Esophagus muscularis mucosa (tissue), 4 donors: ENCODE data around the gene DNLZ. TPM values are rescaled to one million over a fixed set of nuclear protein-coding genes. Genes with fewer than 3 reads are reported as not detected.

Experiments used
- DNase-seq: peaks from one replicate; pipeline ENCODE4 v3.0.0-alpha.2; 2017; ENCODE audit errors: extremely low spot score
- H3K27ac ChIP-seq, 4 donors: fragments of 200-600 bp; sonication (generic); replicated peaks in 1 of 4; 1 replicate in 3 of 4; 2 replicates in 1 of 4; pipeline ENCODE4 v1.5.1; 2016 to 2019; ENCODE audit warnings: mild to moderate bottlenecking in 1 of 4
- H3K27me3 ChIP-seq, 4 donors: fragments of 200-600 bp; sonication (generic); one replicate each; pipeline versions ENCODE4 v1.5.1 to v1.6.0; 2016 to 2019
- H3K36me3 ChIP-seq, 4 donors: fragments of 200-600 bp; sonication (generic); one replicate each; pipeline ENCODE4 v1.5.1; 2016 to 2019
- H3K4me1 ChIP-seq, 4 donors: fragments of 200-600 bp; sonication (generic); one replicate each; pipeline ENCODE4 v1.5.1; 2016 to 2019
- H3K4me3 ChIP-seq, 4 donors: fragments of 200-600 bp; sonication (generic); 1 replicate in 2 of 4; 2 replicates in 2 of 4; pipeline ENCODE4 v1.5.1; 2016 to 2019; ENCODE audit warnings: mild to moderate bottlenecking in 4 of 4, moderate library complexity in 1 of 4
- H3K9me3 ChIP-seq, 4 donors: fragments of 200-600 bp; sonication (generic); 1 replicate in 3 of 4; 2 replicates in 1 of 4; pipeline ENCODE4 v1.5.1; 2016 to 2019
- CTCF ChIP-seq, 3 experiments: fragments of 200-600 bp in 2 of 3; fragments of 450-650 bp in 1 of 3; sonication (generic) in 2 of 3; IDR thresholded peaks; one replicate each; pipeline ENCODE4 v1.5.1; 2017 to 2019; ENCODE audit warnings: antibody characterized with exemption in 3 of 3, mild to moderate bottlenecking in 2 of 3, moderate library complexity in 1 of 3
- EP300 ChIP-seq: sonication (generic); formaldehyde crosslinking; IDR thresholded peaks from one replicate; pipeline ENCODE4 v1.6.1; 2017; ENCODE audit warnings: antibody characterized with exemption
- POLR2A ChIP-seq: fragments of 450-650 bp; IDR thresholded peaks from one replicate; pipeline ENCODE4 v1.6.1; 2017; ENCODE audit warnings: antibody characterized with exemption, moderate library complexity, mild to moderate bottlenecking, low read depth
- POLR2AphosphoS5 ChIP-seq, 2 donors: sonication (generic); formaldehyde crosslinking; IDR thresholded peaks; one replicate each; pipeline ENCODE4 v1.6.1; 2017; ENCODE audit warnings: antibody characterized with exemption in 2 of 2
- WGBS: methylation state at CpG from one replicate; pipeline ENCODE4 v1.1.5; 2018; 5-methylcytosine and 5-hydroxymethylcytosine counted together
- intact Hi-C: fragments of 100-400 bp; cut with DNase I; formaldehyde crosslinking; loops from one replicate; pipeline ENCODE4 v1.15.1; 2023
- total RNA-seq, 4 donors: library from RNA; depleted of rRNA; stranded (reverse); fragments of >200 nt; gene quantifications; one replicate each; pipeline versions ENCODE4 v1.1.0 to v1.2.1, GENCODE V29; 2016

Gene DNLZ
- total RNA-seq, 4 donors from 2014 or later = 29.5 to 41.3 (median 35.8) TPM

GRCh38 chr9:136327304-136327974, 36.1 kb downstream of the DNLZ start, which contains the start of gene GPSM1:
Gene GPSM1, plus strand, starts transcription at chr9:136327539. Its CDS starts 157 bp downstream, at chr9:136327696.
- Histone ChIP-seq H3K4me1 (peaks cover 32 to 50% (median 45%) of the 10 kb centered on the region in 4 donors), H3K4me3 (peak within 1 kb of the TSS; percentile 78 to 90 (median 81)), H3K27me3 (no peaks in the 10 kb centered on the region), H3K27ac (peak within 1 kb of the TSS; percentile 76 to 79 (median 76)), H3K36me3 (peaks cover 0 to 12% (median 0%) of the 10 kb centered on the region in 4 donors), H3K9me3 (no peaks in the 10 kb centered on the region)
- intact Hi-C loops = no loop called here
- TF ChIP-seq POLR2AphosphoS5 (IDR thresholded peaks at IDR 0.05) (peak; percentile 75 to 82), POLR2A (no peak), CTCF (IDR thresholded peaks at IDR 0.05) (peak in 2 of 3 experiments; percentile 11 to 14), EP300 (no peak)
- DNase-seq = no peak
- no CpG with 5 or more reads among the region's 88 CpGs for WGBS

- no peaks in the 10 kb centered on the region for H3K9me3 ChIP-seq
- peak overlapping the region; percentile 78 to 90 (median 81) for H3K4me3 ChIP-seq
- DNase-seq = no peak
- TF ChIP-seq EP300 (no peak), POLR2AphosphoS5 (IDR thresholded peaks at IDR 0.05) (no peak), POLR2A (no peak), CTCF (IDR thresholded peaks at IDR 0.05) (no peak)
- peaks cover 0 to 6% (median 0%) of the 10 kb centered on the region in 4 donors for H3K36me3 ChIP-seq
- intact Hi-C loops = no loop called here
- H3K27me3 ChIP-seq = no peaks in the 10 kb centered on the region
- peak overlapping the region; percentile 76 to 79 (median 76) for H3K27ac ChIP-seq
- peaks cover 32 to 50% (median 45%) of the 10 kb centered on the region in 4 donors for H3K4me1 ChIP-seq
- 47% methylated on average over 7 of the region's 17 CpGs for WGBS
Measured at GRCh38 chr9:136326761-136327303, 36.7 kb downstream of the DNLZ start.

DNA sequence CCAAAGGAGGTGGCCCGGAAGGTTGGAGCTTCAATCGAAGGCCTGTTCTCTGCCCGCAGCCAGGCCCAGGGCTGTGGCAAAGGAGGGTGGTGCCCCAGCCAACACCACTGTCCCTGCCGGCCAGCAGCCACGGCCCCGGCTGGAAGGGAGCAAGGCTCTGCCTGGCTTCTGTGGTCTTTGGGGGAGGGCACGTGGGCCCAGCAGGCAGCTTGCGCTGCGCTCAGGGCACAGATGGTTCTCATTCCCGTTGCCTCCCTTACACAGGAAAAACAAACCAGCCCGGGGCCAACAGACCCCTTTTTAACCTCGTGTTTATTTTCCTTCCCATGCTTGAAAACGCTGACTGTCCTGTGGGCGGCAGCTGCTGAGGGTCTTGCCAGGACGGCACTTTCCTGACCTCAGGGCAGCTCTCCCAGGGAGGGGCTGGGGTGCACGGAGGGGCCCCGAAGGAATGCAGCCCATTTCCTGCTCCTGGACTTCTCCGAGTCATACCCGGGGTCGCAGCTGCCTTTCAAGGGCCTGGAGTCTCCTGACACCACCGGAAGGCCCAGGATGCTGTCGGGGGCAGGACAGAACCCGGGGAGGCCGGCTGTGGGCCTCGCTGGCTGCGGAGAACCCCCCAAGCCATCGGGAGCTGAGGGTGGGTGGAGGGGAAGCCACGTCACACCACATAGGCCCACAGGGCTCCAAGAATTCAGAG, 37.3 kb downstream of the DNLZ start:
- TF ChIP-seq POLR2A (no peak), CTCF (IDR thresholded peaks at IDR 0.05) (no peak), POLR2AphosphoS5 (IDR thresholded peaks at IDR 0.05) (no peak), EP300 (no peak)

GRCh38 chr9:136325358-136325757, 38.2 kb downstream of the DNLZ start:
- TF ChIP-seq CTCF (IDR thresholded peaks at IDR 0.05) = no peak
- no peak for TF ChIP-seq POLR2A
- no peak for TF ChIP-seq POLR2AphosphoS5 (IDR thresholded peaks at IDR 0.05)
- no peak for TF ChIP-seq EP300
- intact Hi-C loops = no loop called here
- no peak overlapping the region for H3K4me3 ChIP-seq
- peak overlapping the region in 3 of 4 donors; percentile 76 to 79 (median 77) for H3K27ac ChIP-seq
- H3K9me3 ChIP-seq = no peaks in the 10 kb centered on the region
- no peaks in the 10 kb centered on the region for H3K36me3 ChIP-seq
- no peaks in the 10 kb centered on the region for H3K27me3 ChIP-seq
- DNase-seq = no peak
- 92% methylated on average over 9 of the region's 13 CpGs for WGBS
- peaks cover 32 to 47% (median 44%) of the 10 kb centered on the region in 4 donors for H3K4me1 ChIP-seq

More for the DNA sequence above, 37.3 kb downstream of the DNLZ start:
- no peak for DNase-seq
- H3K9me3 ChIP-seq = no peaks in the 10 kb centered on the region
- no peaks in the 10 kb centered on the region for H3K27me3 ChIP-seq
- peaks cover 32 to 50% (median 45%) of the 10 kb centered on the region in 4 donors for H3K4me1 ChIP-seq
- intact Hi-C loops = no loop called here
- H3K27ac ChIP-seq = peak overlapping the region; percentile 76 to 79 (median 76)
- H3K4me3 ChIP-seq = peak overlapping the region in 2 of 4 donors; percentile 82 to 90
- H3K36me3 ChIP-seq = peaks cover 0 to under 1% (median 0%) of the 10 kb centered on the region in 4 donors
- WGBS = 33% methylated on average over 17 of the region's 28 CpGs
